Measurements from ENCODE around the gene SLC35D2.
"Not testable (repeated sequence)": the region's sequence is repeated elsewhere in the genome, so short reads cannot be mapped to it uniquely, and the experiment has no call there.

SLC35D2 gene

DNA sequence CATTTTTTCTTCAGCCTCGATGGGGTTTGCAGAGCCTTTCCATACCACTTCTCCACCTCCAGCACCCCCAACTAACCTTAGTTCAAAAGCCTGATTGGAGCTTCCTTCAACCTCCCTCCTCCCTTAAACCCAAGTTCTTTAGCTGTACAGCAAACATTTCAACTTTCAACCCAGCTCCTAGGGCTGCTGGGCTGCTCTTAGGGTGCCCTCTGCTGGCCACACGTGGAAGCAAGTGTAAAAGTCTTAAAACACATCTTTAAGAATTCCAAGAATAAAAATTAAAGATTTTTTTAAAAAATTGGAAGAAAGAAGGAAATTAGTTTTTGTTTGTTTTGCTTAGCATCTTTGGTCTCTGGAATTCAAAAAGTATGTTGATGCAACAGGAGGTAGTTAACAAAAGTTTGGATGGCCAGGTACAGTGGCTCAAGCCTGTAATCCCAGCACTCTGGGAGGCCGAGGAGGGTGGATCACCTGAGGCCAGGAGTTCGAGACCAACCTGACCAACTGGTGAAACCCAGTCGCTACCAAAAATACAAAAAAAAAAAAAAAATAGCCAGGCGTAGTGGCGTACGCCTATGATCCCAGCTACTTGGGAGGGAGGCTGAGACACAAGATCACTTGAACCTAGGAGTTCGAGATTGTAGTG lies 66.1 kb downstream of the SLC35D2 start:
- peak; percentile 11 to 17 for DNase-seq (ENCODE audit: low read depth in 2 of 2, low spot score in 1 of 2)

DNA sequence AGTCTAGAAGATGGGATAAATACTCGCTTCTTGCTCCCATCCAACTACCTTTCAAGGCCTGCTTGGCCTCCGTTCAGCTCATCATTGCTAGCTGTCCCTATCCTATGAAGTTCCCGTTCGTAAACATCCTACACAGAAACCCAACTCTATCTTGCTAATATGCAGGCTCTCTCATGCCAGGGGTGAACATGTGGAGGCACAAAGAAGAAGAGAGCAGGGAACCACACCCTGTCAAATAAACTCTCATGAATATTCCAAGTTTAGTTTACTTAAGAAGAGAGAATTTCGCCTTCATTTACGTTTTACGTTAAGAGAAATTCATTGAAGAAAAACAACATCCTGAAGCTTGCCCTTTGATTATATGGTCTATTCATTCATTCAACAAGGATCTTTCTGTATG lies 73.7 kb downstream of the SLC35D2 start:
- DNase-seq (ENCODE audit: low read depth in 2 of 2, low spot score in 1 of 2): no peak

DNA sequence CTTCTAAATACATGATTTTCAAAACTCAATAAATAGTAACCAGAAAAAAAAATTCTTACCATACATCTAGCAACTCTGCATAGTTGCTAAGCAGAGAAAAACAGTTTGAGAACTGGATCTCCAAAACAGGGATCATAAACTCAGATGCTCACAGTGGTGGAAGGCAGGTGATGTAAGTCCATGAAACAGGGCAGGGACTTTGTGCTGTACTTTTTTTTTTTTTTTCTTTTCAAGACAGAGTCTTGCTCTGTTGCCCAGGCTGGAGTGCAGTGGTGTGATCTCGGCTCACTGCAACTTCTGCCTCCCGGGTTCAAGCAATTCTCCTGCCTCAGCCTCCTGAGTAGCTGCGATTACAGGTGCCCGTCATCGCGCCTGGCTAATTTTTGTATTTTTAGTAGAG lies 76.6 kb downstream of the SLC35D2 start:
- DNase-seq (ENCODE audit: low read depth in 2 of 2, low spot score in 1 of 2): not testable (repeated sequence)

- DNase-seq (ENCODE audit: low read depth in 2 of 2, low spot score in 1 of 2): no peak
These were observed 78.3 kb downstream of the SLC35D2 start for GRCh38 chr9:96305171-96305570.

GRCh38 chr9:96304230-96304629 lies 79.3 kb downstream of the SLC35D2 start:
- DNase-seq (ENCODE audit: low read depth in 2 of 2, low spot score in 1 of 2): no peak

- no peak for DNase-seq (ENCODE audit: low read depth in 2 of 2, low spot score in 1 of 2)
These were observed 81.5 kb downstream of the SLC35D2 start, which contains the start of gene HSD17B3 for GRCh38 chr9:96302021-96302420. Gene HSD17B3, minus strand, starts transcription at chr9:96302176. Its CDS starts 72 bp downstream, at chr9:96302104.

- DNase-seq (ENCODE audit: low read depth in 2 of 2, low spot score in 1 of 2): no peak
These were observed 83.7 kb downstream of the SLC35D2 start for GRCh38 chr9:96299823-96300222.

GRCh38 chr9:96294159-96294545 lies 89.4 kb downstream of the SLC35D2 start:
- no peak for DNase-seq (ENCODE audit: low read depth in 2 of 2, low spot score in 1 of 2)

- DNase-seq (ENCODE audit: low read depth in 2 of 2, low spot score in 1 of 2): no peak
These were observed 89.9 kb downstream of the SLC35D2 start for GRCh38 chr9:96293498-96294158.

DNA sequence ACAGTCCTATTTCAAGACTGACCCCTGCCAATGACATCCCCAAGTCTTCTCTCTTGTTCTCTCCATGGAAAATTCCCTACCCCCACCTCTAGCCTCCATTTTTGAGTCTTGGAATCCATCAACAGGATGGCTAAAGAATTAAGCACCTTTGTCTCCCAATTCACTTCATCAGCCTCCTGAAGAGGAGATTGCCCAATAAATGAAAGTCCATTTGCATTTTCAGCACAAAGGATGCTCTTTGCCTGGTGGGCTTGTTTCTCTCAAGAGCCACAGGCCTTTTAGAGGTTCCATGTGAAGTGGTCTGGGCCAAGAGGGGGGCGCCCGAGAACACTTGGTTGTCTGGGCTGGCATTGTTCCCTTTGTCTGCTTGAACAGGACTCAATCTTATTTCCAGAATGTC lies 94.1 kb downstream of the SLC35D2 start:
- DNase-seq (ENCODE audit: low read depth in 2 of 2, low spot score in 1 of 2): no peak

DNA sequence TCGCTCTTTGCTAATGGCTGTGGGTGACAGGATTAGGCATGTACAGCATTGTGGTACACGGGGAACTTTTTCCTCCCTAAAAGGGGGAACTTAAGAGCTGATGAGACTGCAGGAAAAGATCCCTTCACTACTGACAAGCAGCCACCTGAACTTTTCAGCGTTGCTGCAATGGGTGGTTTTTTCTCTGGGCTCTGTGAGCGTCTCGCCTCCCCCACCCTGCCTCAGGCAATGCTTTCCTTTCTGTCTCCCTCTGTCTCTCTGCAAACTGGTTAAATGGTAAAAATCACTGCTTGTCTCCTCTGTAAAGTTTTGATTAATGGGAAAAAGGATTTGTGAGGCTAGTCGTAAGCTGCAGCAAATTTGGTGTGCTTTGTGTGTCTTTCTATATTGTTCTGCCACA lies 101.9 kb downstream of the SLC35D2 start:
- no peak for DNase-seq (ENCODE audit: low read depth in 2 of 2, low spot score in 1 of 2)

- no peak for DNase-seq (ENCODE audit: low read depth in 2 of 2, low spot score in 1 of 2)
These were observed 103.6 kb downstream of the SLC35D2 start for GRCh38 chr9:96279932-96280331.

DNA sequence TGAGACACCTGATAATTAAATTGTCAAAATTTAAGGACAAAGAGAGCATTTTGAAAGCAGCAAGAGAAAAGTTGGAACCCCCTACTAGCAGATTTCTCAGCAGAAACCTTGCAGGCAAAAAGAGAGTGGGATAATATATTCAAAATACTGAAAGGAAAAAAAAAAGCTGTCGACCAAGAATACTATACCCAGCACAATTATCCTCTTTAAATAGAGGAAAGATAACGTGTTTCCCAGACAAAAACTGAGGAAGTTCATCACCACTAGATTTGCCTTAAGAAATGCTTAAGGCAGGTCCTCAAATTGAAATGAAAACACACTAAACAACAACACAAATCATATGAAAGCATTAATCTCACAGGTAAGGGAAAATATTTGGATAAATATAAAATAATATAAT lies 108.6 kb downstream of the SLC35D2 start:
- DNase-seq (ENCODE audit: low read depth in 2 of 2, low spot score in 1 of 2): no peak

All from stimulated activated CD8-positive, alpha-beta memory T cell treated with anti-CD3 and anti-CD28 coated beads, Interleukin-4, amount 100 ng/mL, for 4 hours (primary cell).